Bronchus fibroblast of lung (primary cell): ENCODE results near the gene ECT2. TPM values are rescaled to one million over a fixed set of nuclear protein-coding genes. Genes with fewer than 3 reads are reported as not detected.

Experiments
- total RNA-seq: library from RNA; depleted of rRNA; stranded (reverse); fragments of >200 nt; gene quantifications from 2 replicates; pipeline ENCODE4 v1.2.3, GENCODE V29; 2015

ECT2 gene, protein sequence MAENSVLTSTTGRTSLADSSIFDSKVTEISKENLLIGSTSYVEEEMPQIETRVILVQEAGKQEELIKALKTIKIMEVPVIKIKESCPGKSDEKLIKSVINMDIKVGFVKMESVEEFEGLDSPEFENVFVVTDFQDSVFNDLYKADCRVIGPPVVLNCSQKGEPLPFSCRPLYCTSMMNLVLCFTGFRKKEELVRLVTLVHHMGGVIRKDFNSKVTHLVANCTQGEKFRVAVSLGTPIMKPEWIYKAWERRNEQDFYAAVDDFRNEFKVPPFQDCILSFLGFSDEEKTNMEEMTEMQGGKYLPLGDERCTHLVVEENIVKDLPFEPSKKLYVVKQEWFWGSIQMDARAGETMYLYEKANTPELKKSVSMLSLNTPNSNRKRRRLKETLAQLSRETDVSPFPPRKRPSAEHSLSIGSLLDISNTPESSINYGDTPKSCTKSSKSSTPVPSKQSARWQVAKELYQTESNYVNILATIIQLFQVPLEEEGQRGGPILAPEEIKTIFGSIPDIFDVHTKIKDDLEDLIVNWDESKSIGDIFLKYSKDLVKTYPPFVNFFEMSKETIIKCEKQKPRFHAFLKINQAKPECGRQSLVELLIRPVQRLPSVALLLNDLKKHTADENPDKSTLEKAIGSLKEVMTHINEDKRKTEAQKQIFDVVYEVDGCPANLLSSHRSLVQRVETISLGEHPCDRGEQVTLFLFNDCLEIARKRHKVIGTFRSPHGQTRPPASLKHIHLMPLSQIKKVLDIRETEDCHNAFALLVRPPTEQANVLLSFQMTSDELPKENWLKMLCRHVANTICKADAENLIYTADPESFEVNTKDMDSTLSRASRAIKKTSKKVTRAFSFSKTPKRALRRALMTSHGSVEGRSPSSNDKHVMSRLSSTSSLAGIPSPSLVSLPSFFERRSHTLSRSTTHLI
- total RNA-seq: 52.6 and 57.0 TPM in 2 replicates

DNA sequence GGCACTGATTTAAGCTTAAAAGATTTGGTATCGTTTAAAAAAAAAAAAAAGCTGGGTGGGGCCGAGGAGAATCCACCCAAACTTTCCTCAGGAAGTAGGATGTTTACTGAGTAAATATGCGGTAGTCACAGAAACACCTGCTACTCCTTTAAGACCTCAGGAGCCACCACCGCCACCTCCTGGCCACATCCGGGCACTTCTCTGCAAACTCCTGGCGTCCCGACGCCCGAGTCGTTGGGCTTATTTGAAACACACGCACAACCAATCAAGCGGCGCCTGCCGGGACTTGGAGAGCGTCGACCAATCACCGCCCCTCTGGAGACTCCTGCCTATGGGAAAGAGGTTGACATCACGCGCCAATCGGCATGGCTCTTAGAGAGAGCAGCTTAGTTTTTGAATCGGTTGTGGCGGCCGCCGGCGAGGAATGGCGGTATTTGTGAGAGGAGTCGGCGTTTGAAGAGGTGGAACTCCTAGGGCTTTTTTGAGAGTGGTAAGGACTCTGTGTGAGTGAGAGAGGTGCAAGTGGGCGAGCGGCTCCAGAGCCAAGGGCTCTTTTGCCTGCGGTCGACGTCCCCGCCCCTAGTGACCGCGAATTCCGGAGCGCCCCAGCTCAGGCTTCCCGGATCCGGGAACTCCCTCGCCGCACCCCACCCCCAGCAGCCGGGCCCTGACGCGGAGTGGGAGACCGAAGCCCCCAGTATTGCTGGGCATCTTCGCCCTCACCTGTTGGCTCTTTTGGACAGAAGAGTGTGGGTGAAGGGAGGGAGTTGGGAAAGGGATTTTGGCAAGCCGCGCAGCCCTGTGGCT lies at the start of gene ECT2:
Gene ECT2 (plus strand): TSS at position 359 of the 807 bp plus-strand sequence. CDS start 3,805 bp downstream, outside the sequence.

GRCh38 chr3:172710664-172711453 lies 39.7 kb upstream of the ECT2 start, which contains the start of gene NCEH1:
TSS of gene NCEH1 (minus strand) at chr3:172711067. CDS start at chr3:172710984, 83 bp downstream.

Other genes with a start within 250 kb of the ECT2 start
- 0.45 and 1.7 TPM in 2 replicates for gene TNFSF10, start 227.3 kb upstream of the ECT2 start, total RNA-seq
- gene NCEH1, start 39.7 kb upstream of the ECT2 start, total RNA-seq: 7.7 and 8.3 TPM in 2 replicates